Metanephros (tissue), 1 donor: ENCODE data around the gene OR10G8. TPM values are rescaled to one million over a fixed set of nuclear protein-coding genes. Genes with fewer than 3 reads are reported as not detected.

ENCODE experiments used
- total RNA-seq: library from RNA; depleted of rRNA; stranded (reverse); fragments of >200 nt; gene quantifications from one replicate; pipeline ENCODE4 v1.2.3, GENCODE V29; 2014

The OR10G8 gene
- total RNA-seq = not detected

GRCh38 chr11:124026498-124026897 is at the start of gene OR10G8:
Gene OR10G8, plus strand, starts transcription at chr11:124026798. Its CDS starts 2,825 bp downstream, at chr11:124029623.

GRCh38 chr11:123977731-123978347 is 48.8 kb upstream of the OR10G8 start, which contains the start of gene OR10S1:
Gene OR10S1, minus strand, starts transcription at chr11:123977781. Its CDS starts 117 bp downstream, at chr11:123977664.

DNA sequence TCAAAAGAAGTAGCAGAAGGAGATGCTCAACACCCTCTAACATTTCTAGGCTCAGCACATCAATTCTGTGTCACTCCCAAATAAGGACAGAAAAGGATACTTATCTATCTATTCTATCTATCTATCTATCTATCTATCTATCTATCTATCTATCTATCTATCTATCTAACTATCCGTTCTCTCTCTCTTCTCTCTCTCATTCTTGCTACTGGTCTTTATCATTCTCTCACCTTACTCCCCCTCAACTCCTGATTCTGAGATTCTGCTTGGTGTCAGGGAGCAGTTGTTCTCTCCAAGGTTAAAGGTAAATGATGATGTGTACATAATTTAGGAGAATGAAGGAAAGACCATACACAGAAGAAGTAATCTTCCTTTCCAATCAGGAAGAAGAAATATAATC is 31.5 kb upstream of the OR10G8 start, which contains the start of gene OR10G6:
OR10G6 (minus strand) TSS at position 43 of the 400 bp plus-strand sequence; CDS start at position 43, 0 bp downstream.

GRCh38 chr11:124012697-124013096 is 13.9 kb upstream of the OR10G8 start, which contains the start of gene OR10G4:
Gene OR10G4, plus strand, starts transcription at chr11:124012997. Its CDS starts 2,578 bp downstream, at chr11:124015575.

DNA sequence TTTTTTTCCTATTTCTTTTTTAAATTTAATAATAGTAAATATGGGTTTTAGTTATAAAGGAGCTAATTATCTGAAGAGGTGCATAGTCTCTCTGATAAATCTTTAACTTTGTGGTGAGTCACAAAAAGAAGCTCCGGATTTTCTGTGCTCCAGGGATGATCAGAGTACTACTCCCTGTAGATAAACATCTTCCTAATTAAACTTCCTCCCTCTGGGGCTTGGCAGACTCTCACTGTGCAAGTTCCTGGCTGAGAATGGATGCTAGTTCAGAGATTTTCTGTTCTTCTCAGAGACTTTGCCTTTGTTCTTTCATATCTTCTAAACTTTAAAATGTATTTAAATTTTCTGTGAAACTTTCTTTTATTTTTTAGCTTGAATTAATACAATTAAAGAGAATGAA is 14.7 kb downstream of the OR10G8 start, which contains the start of gene OR10G7:
OR10G7 (minus strand) TSS at position 72 of the 400 bp plus-strand sequence. CDS start 2,324 bp downstream, outside the sequence.

Other genes with a start within 250 kb of the OR10G8 start
- gene OR6M1, start 220.4 kb upstream of the OR10G8 start, total RNA-seq = not detected
- gene TMEM225, start 141.1 kb upstream of the OR10G8 start, total RNA-seq = not detected
- gene OR8D4, start 124.6 kb upstream of the OR10G8 start, total RNA-seq = not detected
- not detected for gene OR4D5, start 87.2 kb upstream of the OR10G8 start, total RNA-seq
- not detected for gene OR6T1, start 83.0 kb upstream of the OR10G8 start, total RNA-seq
- not detected for gene OR10S1, start 49.0 kb upstream of the OR10G8 start, total RNA-seq
- gene OR10G6, start 31.6 kb upstream of the OR10G8 start, total RNA-seq = not detected
- not detected for gene OR10G4, start 13.8 kb upstream of the OR10G8 start, total RNA-seq
- gene OR10G9, start 3.8 kb upstream of the OR10G8 start, total RNA-seq = not detected
- not detected for gene OR10G7, start 14.5 kb downstream of the OR10G8 start, total RNA-seq
- gene VWA5A, start 88.7 kb downstream of the OR10G8 start, total RNA-seq = 27.7 TPM
- not detected for gene OR10D3, start 156.5 kb downstream of the OR10G8 start, total RNA-seq
- not detected for gene OR8G1, start 214.3 kb downstream of the OR10G8 start, total RNA-seq
- gene OR8G5, start 229.6 kb downstream of the OR10G8 start, total RNA-seq = not detected